ENCODE results near the gene KRTAP10-12. TPM values are rescaled to one million over a fixed set of nuclear protein-coding genes. Genes with fewer than 3 reads are reported as not detected.

Gene KRTAP10-12
- total RNA-seq, 1 experiment from 2014 or later: not detected

DNA sequence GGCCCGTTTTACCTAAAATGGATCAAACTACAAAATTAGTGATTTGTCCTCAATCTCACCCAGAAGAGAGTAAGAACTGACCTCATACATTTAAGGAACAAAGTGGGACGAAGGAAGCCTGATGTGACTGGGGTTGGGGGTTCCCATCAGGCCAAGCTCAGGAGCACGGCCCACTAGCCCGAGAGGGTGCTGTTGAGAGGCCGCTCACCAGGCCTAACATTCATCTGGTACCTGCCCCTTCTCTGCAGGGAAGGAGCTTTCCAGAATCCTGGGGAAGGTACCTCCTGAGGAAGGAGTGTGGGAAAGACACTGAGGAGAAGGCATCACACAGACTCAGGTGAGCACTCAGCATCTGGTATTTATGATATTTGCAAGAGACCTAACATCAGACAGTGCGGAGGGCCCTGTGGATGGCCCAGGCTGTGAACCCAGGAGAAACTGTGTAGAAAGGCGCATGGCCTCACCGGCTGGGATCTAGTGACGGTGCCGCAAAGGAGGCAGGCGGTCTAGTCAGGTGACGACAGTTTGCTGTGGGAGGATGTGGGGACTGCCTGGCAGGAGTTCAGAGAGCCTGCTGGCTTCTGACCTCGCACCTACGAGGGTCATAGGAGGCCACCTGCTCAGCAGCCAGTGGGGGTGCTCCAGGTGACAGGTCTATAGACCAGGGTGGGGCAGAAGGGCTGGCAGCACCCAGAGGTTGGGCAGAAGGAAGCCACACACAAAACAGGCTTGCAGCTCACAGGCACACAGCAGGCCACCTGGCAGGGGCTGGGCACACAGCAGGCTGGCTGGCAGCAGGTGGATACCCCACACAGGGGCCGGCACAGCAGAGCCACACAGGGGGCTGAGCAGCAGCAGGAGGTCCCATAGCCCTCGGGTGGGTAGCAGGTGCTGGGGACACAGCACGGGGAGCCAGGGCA, 43.1 kb upstream of the KRTAP10-12 start:
- DNase-seq (ENCODE audit: low read depth, low spot score): no peak
- H3K27me3 ChIP-seq (ENCODE audit: insufficient read depth, low read length): no peaks in the 10 kb centered on the region
- no peaks in the 10 kb centered on the region for H4K20me1 ChIP-seq (ENCODE audit: insufficient read depth)
- H3K9me2 ChIP-seq (ENCODE audit: insufficient read depth): no peaks in the 10 kb centered on the region
- H3K9ac ChIP-seq (ENCODE audit: low read length): no peak overlapping the region
- TF ChIP-seq CBX3 (IDR thresholded peaks at IDR 0.05; ENCODE audit: low read depth) (no peak), RAD21 (IDR thresholded peaks at IDR 0.05; ENCODE audit: low read depth) (no peak), SIN3A (IDR thresholded peaks at IDR 0.05; ENCODE audit: low read depth) (no peak), FOSL1 (IDR thresholded peaks at IDR 0.05; ENCODE audit: low read depth) (no peak), SRF (IDR thresholded peaks at IDR 0.05; ENCODE audit: low read depth) (no peak), POLR2AphosphoS5 (IDR thresholded peaks at IDR 0.05; ENCODE audit: low read depth, low read length) (no peak), JUND (IDR thresholded peaks at IDR 0.05) (no peak)
- TF ChIP-seq, protein P1, sequence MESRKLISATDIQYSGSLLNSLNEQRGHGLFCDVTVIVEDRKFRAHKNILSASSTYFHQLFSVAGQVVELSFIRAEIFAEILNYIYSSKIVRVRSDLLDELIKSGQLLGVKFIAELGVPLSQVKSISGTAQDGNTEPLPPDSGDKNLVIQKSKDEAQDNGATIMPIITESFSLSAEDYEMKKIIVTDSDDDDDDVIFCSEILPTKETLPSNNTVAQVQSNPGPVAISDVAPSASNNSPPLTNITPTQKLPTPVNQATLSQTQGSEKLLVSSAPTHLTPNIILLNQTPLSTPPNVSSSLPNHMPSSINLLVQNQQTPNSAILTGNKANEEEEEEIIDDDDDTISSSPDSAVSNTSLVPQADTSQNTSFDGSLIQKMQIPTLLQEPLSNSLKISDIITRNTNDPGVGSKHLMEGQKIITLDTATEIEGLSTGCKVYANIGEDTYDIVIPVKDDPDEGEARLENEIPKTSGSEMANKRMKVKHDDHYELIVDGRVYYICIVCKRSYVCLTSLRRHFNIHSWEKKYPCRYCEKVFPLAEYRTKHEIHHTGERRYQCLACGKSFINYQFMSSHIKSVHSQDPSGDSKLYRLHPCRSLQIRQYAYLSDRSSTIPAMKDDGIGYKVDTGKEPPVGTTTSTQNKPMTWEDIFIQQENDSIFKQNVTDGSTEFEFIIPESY (IDR thresholded peaks at IDR 0.05; ENCODE audit: extremely low read depth, insufficient replicate concordance, low read length): no peak
- TF ChIP-seq, protein P2, sequence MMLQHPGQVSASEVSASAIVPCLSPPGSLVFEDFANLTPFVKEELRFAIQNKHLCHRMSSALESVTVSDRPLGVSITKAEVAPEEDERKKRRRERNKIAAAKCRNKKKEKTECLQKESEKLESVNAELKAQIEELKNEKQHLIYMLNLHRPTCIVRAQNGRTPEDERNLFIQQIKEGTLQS (IDR thresholded peaks at IDR 0.05): no peak
- POLR2A ChIA-PET: no interaction called here
- no TSS peak for BruUV-seq (replicated peaks)
- no peaks in the 10 kb centered on the region for H3K9me3 ChIP-seq (ENCODE audit: control insufficient read depth in 1 of 2, insufficient read depth in 1 of 2, low read depth in 1 of 2, low read length in 2 of 2)
- no peak for ATAC-seq
- no peaks in the 10 kb centered on the region for H3K4me1 ChIP-seq (ENCODE audit: control insufficient read depth in 1 of 2, insufficient read depth in 2 of 2, low read length in 2 of 2)
- no peaks in the 10 kb centered on the region for H3K79me2 ChIP-seq (ENCODE audit: insufficient read depth, low read length)
- H3K27ac ChIP-seq (ENCODE audit: low read depth, low read length): no peak overlapping the region
- CTCF ChIA-PET: no interaction called here
- intact Hi-C loops (cut with micrococcal nuclease): no loop called here
- RAD21 ChIA-PET (ENCODE audit: low non-redundant PET in 1 of 2, low total read pairs in 2 of 2, uncharacterized antibody in 2 of 2, unreplicated experiment in 2 of 2): no interaction called here
- no peak overlapping the region for H3K4me3 ChIP-seq (replicated peaks in 1 of 2; ENCODE audit: low read depth in 1 of 2, low read length in 2 of 2)
- H3K4me2 ChIP-seq (ENCODE audit: low read length): no peak overlapping the region
- no peak overlapping the region for H2AFZ ChIP-seq (ENCODE audit: low read depth, low read length, poor library complexity, severe bottlenecking)
- H3K36me3 ChIP-seq (ENCODE audit: control insufficient read depth in 1 of 2, insufficient read depth in 2 of 2, low read length in 2 of 2): no peaks in the 10 kb centered on the region
